HepG2 (cell line): ENCODE measurements around the gene HECTD3. TPM values are rescaled to one million over a fixed set of nuclear protein-coding genes. Genes with fewer than 3 reads are reported as not detected.

Experiments
- ARID3A ChIP-seq: IDR thresholded peaks from 2 replicates; pipeline ENCODE4 v1.6.1; 2012; ENCODE audit warnings: low read depth, low read length, improper control_type of control experiment
- ARID5B ChIP-seq: IDR thresholded peaks from 2 replicates; pipeline ENCODE4 v1.4.0; 2020; ENCODE audit warnings: mild to moderate bottlenecking, missing genetic modification reagents
- DMTF1 ChIP-seq: sonication (generic); formaldehyde crosslinking; IDR thresholded peaks from 2 replicates; pipeline ENCODE4 v1.4.0; 2020; ENCODE audit warnings: mild to moderate bottlenecking, missing genetic modification reagents
- EED ChIP-seq: sonication (generic); formaldehyde crosslinking; IDR thresholded peaks from 2 replicates; pipeline ENCODE4 v1.5.0; 2020; ENCODE audit warnings: mild to moderate bottlenecking, missing genetic modification reagents
- GTF3A ChIP-seq: sonication (generic); formaldehyde crosslinking; conservative IDR thresholded peaks from 2 replicates; pipeline ENCODE4 v1.4.0; 2020; ENCODE audit warnings: mild to moderate bottlenecking, missing genetic modification reagents
- HNRNPUL1 ChIP-seq: fragments of 200-400 bp; formaldehyde crosslinking; IDR thresholded peaks from 2 replicates; pipeline ENCODE4 v1.6.1; 2017; ENCODE audit warnings: low read depth, mild to moderate bottlenecking, low read length, moderate library complexity
- JDP2 ChIP-seq: sonication (generic); formaldehyde crosslinking; IDR thresholded peaks from 2 replicates; pipeline ENCODE4 v1.8.1; 2022; ENCODE audit warnings: missing genetic modification reagents, borderline replicate concordance
- MAFF ChIP-seq: IDR thresholded peaks from 2 replicates; pipeline ENCODE4 v1.6.1; 2011; ENCODE audit warnings: low read depth, low read length, improper control_type of control experiment
- PRMT3 ChIP-seq: sonication (generic); formaldehyde crosslinking; IDR thresholded peaks from 2 replicates; pipeline ENCODE4 v1.8.1; 2022; ENCODE audit warnings: low read depth, mild to moderate bottlenecking, moderate library complexity, missing genetic modification reagents, borderline replicate concordance
- RFX1 ChIP-seq: fragments of 450-650 bp; IDR thresholded peaks from 2 replicates; pipeline ENCODE4 v1.6.1; 2017
- TFDP1 ChIP-seq: IDR thresholded peaks from 2 replicates; pipeline ENCODE4 v1.6.1; 2016; ENCODE audit warnings: missing compliant biosample characterization, missing genetic modification reagents, borderline replicate concordance
- U2AF1 ChIP-seq: fragments of 200-400 bp; formaldehyde crosslinking; optimal IDR thresholded peaks from 2 replicates; pipeline ENCODE3; 2017; ENCODE audit warnings: mild to moderate bottlenecking, low read depth, low read length
- WIZ ChIP-seq: sonication (generic); formaldehyde crosslinking; IDR thresholded peaks from 2 replicates; pipeline ENCODE4 v1.5.1; 2020; ENCODE audit warnings: mild to moderate bottlenecking, missing genetic modification reagents
- ZFP41 ChIP-seq: sonication (generic); formaldehyde crosslinking; IDR thresholded peaks from 2 replicates; pipeline ENCODE4 v1.4.0; 2020; ENCODE audit warnings: mild to moderate bottlenecking, missing genetic modification reagents, borderline replicate concordance
- ZIK1 ChIP-seq: sonication (generic); formaldehyde crosslinking; IDR thresholded peaks from 2 replicates; pipeline ENCODE4 v1.5.0; 2020; ENCODE audit warnings: mild to moderate bottlenecking, low read depth, missing genetic modification reagents, borderline replicate concordance
- ZNF205 ChIP-seq: IDR thresholded peaks from 2 replicates; pipeline ENCODE4 v1.6.1; 2018; ENCODE audit warnings: missing biosample characterization, missing genetic modification reagents
- ZNF251 ChIP-seq: sonication (generic); formaldehyde crosslinking; IDR thresholded peaks from 2 replicates; pipeline ENCODE4 v1.9.0; 2021; ENCODE audit warnings: mild to moderate bottlenecking, missing genetic modification reagents
- ZNF543 ChIP-seq: sonication (generic); formaldehyde crosslinking; IDR thresholded peaks from 2 replicates; pipeline ENCODE4 v1.4.0; 2020; ENCODE audit warnings: mild to moderate bottlenecking, missing genetic modification reagents
- ZNF564 ChIP-seq: sonication (generic); formaldehyde crosslinking; IDR thresholded peaks from 2 replicates; pipeline ENCODE4 v1.8.1; 2023; ENCODE audit warnings: mild to moderate bottlenecking, missing genetic modification reagents
- ZNF776 ChIP-seq: sonication (generic); formaldehyde crosslinking; IDR thresholded peaks from 2 replicates; pipeline ENCODE4 v1.4.0; 2020; ENCODE audit warnings: mild to moderate bottlenecking, missing genetic modification reagents
- polyA plus RNA-seq, 8 experiments: library from polyadenylated mRNA; depleted of rRNA in 3 of 8; stranded (reverse) in 7 of 8; unstranded in 1 of 8; fragments of >200 nt; fragmentation: Illumina TruSeq in 4 of 8; extraction: Trizol in 4 of 8; gene quantifications; 2 replicates each; pipeline versions ENCODE4 v1.2.1 to v1.2.3, GENCODE V29; 2011 to 2016; ENCODE audit warnings: low read depth in 4 of 8, missing spikeins in 1 of 8, mixed read lengths in 1 of 8; ENCODE audit not compliant: insufficient read depth in 1 of 8
- total RNA-seq, 5 experiments: library from RNA; depleted of rRNA; stranded (reverse); fragments of >200 nt; fragmentation: Illumina TruSeq; extraction: Trizol; gene quantifications; 2 replicates each; pipeline ENCODE4 v1.2.3, GENCODE V29; 2016; ENCODE audit warnings: low read depth in 1 of 5

HECTD3 gene
- total and polyA plus RNA-seq, 2 of the 13 experiments (the other 11 are each of a cell fraction or from before 2014, with no cell fraction given), result 18.6 to 24.5 TPM

- TF ChIP-seq U2AF1 (no peak), ZNF205 (no peak; the same call in 1 of the 2 replicates), ZNF251 (CRISPR knock-in tag) (no peak), ARID3A (no peak), ZNF776 (CRISPR knock-in tag) (no peak; the same call in 1 of the 2 replicates), ZFP41 (no peak), ARID5B (CRISPR knock-in tag) (no peak), ZIK1 (CRISPR knock-in tag) (0 out of 2 replicates have a peak, but pooled peaks have one; percentile 56), GTF3A (no peak), TFDP1 (peak; percentile 34; the same call in 1 of the 2 replicates), RFX1 (no peak), ZNF564 (CRISPR knock-in tag) (no peak; the same call in 1 of the 2 replicates), HNRNPUL1 (no peak), DMTF1 (CRISPR knock-in tag) (no peak), ZNF543 (CRISPR knock-in tag) (no peak), EED (CRISPR knock-in tag) (no peak; the same call in 1 of the 2 replicates), MAFF (no peak), WIZ (CRISPR knock-in tag) (no peak), PRMT3 (CRISPR knock-in tag) (no peak), JDP2 (no peak)
Observed at GRCh38 chr1:45010855-45011811, at the start of gene HECTD3 (continued).
